Ramos (cell line): ENCODE results near the gene EDEM1.

Experiments used
- in situ Hi-C: fragments of 300-500 bp; cut with MboI; formaldehyde crosslinking; loops from one replicate; pipeline ENCODE4 v1.14.3; 2022; ENCODE audit warnings: low sequenced_read_pairs; ENCODE audit not compliant: unreplicated experiment

Gene EDEM1

GRCh38 chr3:5262507-5262906, 75.0 kb downstream of the EDEM1 start:
- in situ Hi-C loops: no loop called here

GRCh38 chr3:5264093-5264600, 76.6 kb downstream of the EDEM1 start:
- in situ Hi-C loops: no loop called here

- in situ Hi-C loops: no loop called here
Observed at GRCh38 chr3:5264896-5265770, 77.6 kb downstream of the EDEM1 start.

- in situ Hi-C loops: no loop called here
Observed at GRCh38 chr3:5267252-5267651, 79.7 kb downstream of the EDEM1 start.

- in situ Hi-C loops: no loop called here
Observed at GRCh38 chr3:5267889-5268288, 80.4 kb downstream of the EDEM1 start.
